SU-DHL-6 (cell line): ENCODE measurements around the gene TFPT.

Experiments
- CTCF ChIP-seq: fragments of 200-600 bp; sonication (generic); IDR thresholded peaks from one replicate; pipeline ENCODE4 v1.5.1; 2017; ENCODE audit warnings: antibody characterized with exemption, mild to moderate bottlenecking, low read length, moderate library complexity; ENCODE audit not compliant: insufficient read depth, poor library complexity, severe bottlenecking
- EZH2phosphoT487 ChIP-seq: fragments of 200-600 bp; sonication (generic), shearing (Covaris generic); conservative IDR thresholded peaks from 2 replicates; pipeline ENCODE4 v1.6.1; 2018; ENCODE audit warnings: mild to moderate bottlenecking, antibody characterized with exemption, low read length, moderate library complexity, mixed read lengths

- TF ChIP-seq CTCF: no peak
- no peak for TF ChIP-seq EZH2phosphoT487
These were observed 18.0 kb upstream of the TFPT start for GRCh38 chr19:54133312-54133956.
